NCI-H1694 treated with DMSO at 0.1 percent for 48 hours (cell line): ENCODE results near the gene POLR1F.

Experiments
- DNase-seq: peaks from one replicate; lab custom pipeline; 2025; lab: John Stamatoyannopoulos, UW

The POLR1F gene

GRCh38 chr7:19674266-19674960, 34.4 kb downstream of the POLR1F start:
- no peak for DNase-seq

GRCh38 chr7:19670806-19671205, 38.0 kb downstream of the POLR1F start:
- DNase-seq, result no peak

GRCh38 chr7:19665399-19666008, 43.3 kb downstream of the POLR1F start:
- peak; percentile 58 for DNase-seq

- DNase-seq, result no peak
These were observed 44.9 kb downstream of the POLR1F start for GRCh38 chr7:19663816-19664462.

- no peak for DNase-seq
These were observed 60.0 kb downstream of the POLR1F start for GRCh38 chr7:19648791-19649190.
